H9 (cell line): Measurements from ENCODE around the gene PRKCA. TPM values are rescaled to one million over a fixed set of nuclear protein-coding genes. Genes with fewer than 3 reads are reported as not detected.

Source experiments
- DNase-seq: peaks from one replicate; pipeline ENCODE4 v3.0.0-alpha.2; 2017
- H2AFZ ChIP-seq: one replicate; pipeline ENCODE4 v1.6.1; 2013; ENCODE audit warnings: mild to moderate bottlenecking, low read length, control low read depth, moderate library complexity
- H2AK5ac ChIP-seq: 2 replicates; pipeline ENCODE4 v1.6.1; 2013; ENCODE audit warnings: low read length, control low read depth, mixed read lengths; ENCODE audit not compliant: insufficient read length
- H2BK120ac ChIP-seq: one replicate; pipeline ENCODE4 v1.6.1; 2013; ENCODE audit warnings: low read depth, mild to moderate bottlenecking, low read length, control low read depth, inconsistent platforms; ENCODE audit not compliant: poor library complexity, severe bottlenecking
- H2BK12ac ChIP-seq: 2 replicates; pipeline ENCODE4 v1.6.1; 2013; ENCODE audit warnings: low read length, control low read depth, mixed read lengths, low read depth; ENCODE audit not compliant: insufficient read length
- H2BK15ac ChIP-seq: 2 replicates; pipeline ENCODE4 v1.6.1; 2013; ENCODE audit warnings: low read depth, low read length, control low read depth
- H2BK20ac ChIP-seq: one replicate; pipeline ENCODE4 v1.6.1; 2013; ENCODE audit warnings: low read depth, mild to moderate bottlenecking, low read length, control low read depth, inconsistent platforms; ENCODE audit not compliant: poor library complexity, severe bottlenecking
- H2BK5ac ChIP-seq: 2 replicates; pipeline ENCODE4 v1.6.1; 2013; ENCODE audit warnings: low read length, control low read depth, mixed read lengths; ENCODE audit not compliant: insufficient read length
- H3K14ac ChIP-seq: 2 replicates; pipeline ENCODE4 v1.6.1; 2013; ENCODE audit warnings: low read length, control low read depth; ENCODE audit not compliant: insufficient read depth
- H3K18ac ChIP-seq: 2 replicates; pipeline ENCODE4 v1.6.1; 2013; ENCODE audit warnings: low read depth, mild to moderate bottlenecking, mixed read lengths, low read length, control low read depth; ENCODE audit not compliant: insufficient read length
- H3K23ac ChIP-seq: 2 replicates; pipeline ENCODE4 v1.6.1; 2013; ENCODE audit warnings: low read length, control low read depth, mixed read lengths, low read depth; ENCODE audit not compliant: insufficient read length
- H3K23me2 ChIP-seq: 2 replicates; pipeline ENCODE4 v1.6.1; 2013; ENCODE audit warnings: low read depth, mild to moderate bottlenecking, mixed read lengths, low read length, control low read depth; ENCODE audit not compliant: insufficient read length, poor library complexity, severe bottlenecking
- H3K27ac ChIP-seq: 2 replicates; pipeline ENCODE4 v1.5.1; 2013; ENCODE audit warnings: low read length, control low read depth, mixed read lengths, low read depth; ENCODE audit not compliant: insufficient read length
- H3K27me3 ChIP-seq: 2 replicates; pipeline ENCODE4 v1.6.1; 2013; ENCODE audit warnings: low read length, control low read depth, inconsistent platforms; ENCODE audit not compliant: insufficient read depth
- H3K4ac ChIP-seq: 2 replicates; pipeline ENCODE4 v1.6.1; 2013; ENCODE audit warnings: low read depth, mild to moderate bottlenecking, control low read depth, inconsistent platforms, low read length, moderate library complexity
- H3K4me1 ChIP-seq: 2 replicates; pipeline ENCODE4 v1.6.1; 2013; ENCODE audit warnings: low read length, control low read depth, inconsistent platforms; ENCODE audit not compliant: insufficient read depth
- H3K4me2 ChIP-seq: 2 replicates; pipeline ENCODE4 v1.6.1; 2013; ENCODE audit warnings: low read length, control low read depth, mixed read lengths; ENCODE audit not compliant: insufficient read length, insufficient read depth
- H3K56ac ChIP-seq: 2 replicates; pipeline ENCODE4 v1.6.1; 2013; ENCODE audit warnings: low read depth, mild to moderate bottlenecking, mixed read lengths, low read length, control low read depth; ENCODE audit not compliant: insufficient read length
- H3K79me1 ChIP-seq: 2 replicates; pipeline ENCODE4 v1.6.1; 2013; ENCODE audit warnings: low read depth, mild to moderate bottlenecking, moderate library complexity, low read length, control low read depth, inconsistent platforms; ENCODE audit not compliant: insufficient read depth, poor library complexity, severe bottlenecking
- H3K79me2 ChIP-seq: 2 replicates; pipeline ENCODE4 v1.6.1; 2013; ENCODE audit warnings: low read length, control low read depth, inconsistent platforms; ENCODE audit not compliant: insufficient read depth
- H3K9ac ChIP-seq: 2 replicates; pipeline ENCODE4 v1.6.1; 2013; ENCODE audit warnings: low read length, control low read depth, mixed read lengths; ENCODE audit not compliant: insufficient read length; ENCODE audit errors: extremely low read depth
- H3K9me3 ChIP-seq: one replicate; pipeline ENCODE4 v1.6.1; 2013; ENCODE audit warnings: low read depth, low read length, inconsistent platforms; ENCODE audit not compliant: control insufficient read depth
- H3T11ph ChIP-seq: one replicate; pipeline ENCODE4 v1.6.1; 2013; ENCODE audit warnings: mild to moderate bottlenecking, low read length, control low read depth, inconsistent platforms
- H4K20me1 ChIP-seq: one replicate; pipeline ENCODE4 v1.6.1; 2013; ENCODE audit not compliant: control insufficient read depth, insufficient read length, insufficient read depth
- H4K5ac ChIP-seq: 2 replicates; pipeline ENCODE4 v1.6.1; 2013; ENCODE audit warnings: low read depth, mild to moderate bottlenecking, mixed read lengths, low read length, control low read depth; ENCODE audit not compliant: insufficient read length
- H4K8ac ChIP-seq: replicated peaks from 2 replicates; pipeline ENCODE4 v1.6.1; 2013; ENCODE audit warnings: low read length, control low read depth, mixed read lengths, low read depth; ENCODE audit not compliant: insufficient read length
- H4K91ac ChIP-seq: 2 replicates; pipeline ENCODE4 v1.6.1; 2013; ENCODE audit warnings: low read depth, mild to moderate bottlenecking, moderate library complexity, mixed read lengths, low read length, control low read depth; ENCODE audit not compliant: insufficient read length
- H3K27ac Mint-ChIP-seq, 3 experiments: 2 replicates in 2 of 3; 3 replicates in 1 of 3; pipeline ENCODE4 v1.8.0; 2020 to 2021; ENCODE audit warnings: mixed read lengths in 3 of 3, mild to moderate bottlenecking in 1 of 3, moderate library complexity in 1 of 3
- H3K27me3 Mint-ChIP-seq: 2 replicates; pipeline ENCODE4 v1.8.0; 2021; ENCODE audit warnings: low read depth, mild to moderate bottlenecking, moderate library complexity, mixed read lengths
- H3K36me3 Mint-ChIP-seq, 3 experiments: 2 replicates in 2 of 3; 3 replicates in 1 of 3; pipeline ENCODE4 v1.8.0; 2020 to 2021; ENCODE audit warnings: low read depth in 3 of 3, mixed read lengths in 3 of 3; ENCODE audit not compliant: insufficient read depth in 1 of 3
- H3K4me1 Mint-ChIP-seq, 2 experiments: 2 replicates each; pipeline ENCODE4 v1.8.0; 2020; ENCODE audit warnings: mixed read lengths in 2 of 2
- H3K4me3 Mint-ChIP-seq, 2 experiments: 2 replicates in 1 of 2; 3 replicates in 1 of 2; pipeline ENCODE4 v1.8.0; 2020 to 2021; ENCODE audit warnings: mild to moderate bottlenecking in 2 of 2, mixed read lengths in 2 of 2, moderate library complexity in 1 of 2
- H3K9me3 Mint-ChIP-seq, 2 experiments: 2 replicates in 1 of 2; 3 replicates in 1 of 2; pipeline ENCODE4 v1.8.0; 2020; ENCODE audit warnings: mild to moderate bottlenecking in 2 of 2, mixed read lengths in 2 of 2, moderate library complexity in 1 of 2
- CTCF ChIP-seq: fragments of 200-600 bp; sonication (generic); conservative IDR thresholded peaks from 3 replicates; pipeline ENCODE4 v1.8.0; 2021; ENCODE audit warnings: antibody characterized with exemption, mild to moderate bottlenecking
- WGBS: extraction: QIAGEN DNeasy Blood & Tissue Kit; methylation state at CpG from one replicate; pipeline ENCODE4 v1.1.7; 2013; ENCODE audit warnings: missing lambda C conversion rate, low lambda C conversion rate, mixed read lengths; ENCODE audit not compliant: insufficient read length; ENCODE audit errors: extremely low coverage; 5-methylcytosine and 5-hydroxymethylcytosine counted together
- total RNA-seq: library from RNA; stranded (reverse); gene quantifications from 2 replicates; pipeline ENCODE4 v1.2.1, GENCODE V29; 2021

The PRKCA gene
- total RNA-seq, 1 experiment from 2014 or later = 10.5 TPM

GRCh38 chr17:66667090-66667489 lies 364.7 kb downstream of the PRKCA start:
- no peak overlapping the region for H3K56ac ChIP-seq
- no peaks in the 10 kb centered on the region for H3K23me2 ChIP-seq
- no peak overlapping the region for H4K5ac ChIP-seq
- peaks cover 12 to 16% of the 10 kb centered on the region in 2 experiments for H3K4me1 Mint-ChIP-seq
- H3K9ac ChIP-seq = no peak overlapping the region
- WGBS = no CpG with 5 or more reads among the region's 5 CpGs
- no peak overlapping the region for H2BK5ac ChIP-seq
- H3K79me1 ChIP-seq = no peaks in the 10 kb centered on the region
- no peak overlapping the region for H4K91ac ChIP-seq
- no peaks in the 10 kb centered on the region for H3K27me3 ChIP-seq
- TF ChIP-seq CTCF = no peak
- no peak overlapping the region for H3T11ph ChIP-seq
- no peak overlapping the region for H4K8ac ChIP-seq
- no peaks in the 10 kb centered on the region for H3K79me2 ChIP-seq
- H2AK5ac ChIP-seq = no peak overlapping the region
- no peak overlapping the region for H3K23ac ChIP-seq
- H3K36me3 Mint-ChIP-seq = peaks cover 0 to 9% (median 1%) of the 10 kb centered on the region in 3 experiments; a peak in 3 of 7 replicates
- no peak overlapping the region for H3K27ac Mint-ChIP-seq
- H3K18ac ChIP-seq = no peak overlapping the region
- no peak overlapping the region for H3K4ac ChIP-seq
- H3K27ac ChIP-seq = no peak overlapping the region
- no peaks in the 10 kb centered on the region for H3K27me3 Mint-ChIP-seq
- DNase-seq = no peak
- H2BK15ac ChIP-seq = no peak overlapping the region
- no peaks in the 10 kb centered on the region for H3K4me1 ChIP-seq
- peaks cover 2 to 8% of the 10 kb centered on the region in 2 experiments; a peak in 3 of 5 replicates for H3K9me3 Mint-ChIP-seq
- no peaks in the 10 kb centered on the region for H3K9me3 ChIP-seq
- no peak overlapping the region for H3K4me3 Mint-ChIP-seq
- H2BK20ac ChIP-seq = no peak overlapping the region
- H2BK120ac ChIP-seq = no peak overlapping the region
- H4K20me1 ChIP-seq = no peaks in the 10 kb centered on the region
- H3K4me2 ChIP-seq = no peak overlapping the region
- H2BK12ac ChIP-seq = no peak overlapping the region
- no peak overlapping the region for H3K14ac ChIP-seq
- H2AFZ ChIP-seq = no peak overlapping the region
